ENCODE results near the gene REEP1. TPM values are rescaled to one million over a fixed set of nuclear protein-coding genes. Genes with fewer than 3 reads are reported as not detected.

REEP1 gene
- total and polyA plus RNA-seq, 8 donors: 1.4 to 7.0 (median 4.0) TPM

GRCh38 chr2:86233436-86233835 lies 104.0 kb downstream of the REEP1 start:
- 73 to 76% methylated on average over 4 of the region's 4 CpGs for WGBS, 2 donors
- Histone ChIP-seq H3K27ac (no peak overlapping the region), H3K4me3 (no peak overlapping the region), H3K27me3 (no peaks in the 10 kb centered on the region), H3K36me3 (no peaks in the 10 kb centered on the region), H3K4me1 (no peaks in the 10 kb centered on the region), H3K9me3 (no peaks in the 10 kb centered on the region)
- no peak for FAIRE-seq
- TF ChIP-seq, protein P1, sequence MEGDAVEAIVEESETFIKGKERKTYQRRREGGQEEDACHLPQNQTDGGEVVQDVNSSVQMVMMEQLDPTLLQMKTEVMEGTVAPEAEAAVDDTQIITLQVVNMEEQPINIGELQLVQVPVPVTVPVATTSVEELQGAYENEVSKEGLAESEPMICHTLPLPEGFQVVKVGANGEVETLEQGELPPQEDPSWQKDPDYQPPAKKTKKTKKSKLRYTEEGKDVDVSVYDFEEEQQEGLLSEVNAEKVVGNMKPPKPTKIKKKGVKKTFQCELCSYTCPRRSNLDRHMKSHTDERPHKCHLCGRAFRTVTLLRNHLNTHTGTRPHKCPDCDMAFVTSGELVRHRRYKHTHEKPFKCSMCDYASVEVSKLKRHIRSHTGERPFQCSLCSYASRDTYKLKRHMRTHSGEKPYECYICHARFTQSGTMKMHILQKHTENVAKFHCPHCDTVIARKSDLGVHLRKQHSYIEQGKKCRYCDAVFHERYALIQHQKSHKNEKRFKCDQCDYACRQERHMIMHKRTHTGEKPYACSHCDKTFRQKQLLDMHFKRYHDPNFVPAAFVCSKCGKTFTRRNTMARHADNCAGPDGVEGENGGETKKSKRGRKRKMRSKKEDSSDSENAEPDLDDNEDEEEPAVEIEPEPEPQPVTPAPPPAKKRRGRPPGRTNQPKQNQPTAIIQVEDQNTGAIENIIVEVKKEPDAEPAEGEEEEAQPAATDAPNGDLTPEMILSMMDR (IDR thresholded peaks at IDR 0.05): no peak
- no peak for ATAC-seq
- intact Hi-C loops (cut with DNase I): no loop called here
- no peak for DNase-seq

DNA sequence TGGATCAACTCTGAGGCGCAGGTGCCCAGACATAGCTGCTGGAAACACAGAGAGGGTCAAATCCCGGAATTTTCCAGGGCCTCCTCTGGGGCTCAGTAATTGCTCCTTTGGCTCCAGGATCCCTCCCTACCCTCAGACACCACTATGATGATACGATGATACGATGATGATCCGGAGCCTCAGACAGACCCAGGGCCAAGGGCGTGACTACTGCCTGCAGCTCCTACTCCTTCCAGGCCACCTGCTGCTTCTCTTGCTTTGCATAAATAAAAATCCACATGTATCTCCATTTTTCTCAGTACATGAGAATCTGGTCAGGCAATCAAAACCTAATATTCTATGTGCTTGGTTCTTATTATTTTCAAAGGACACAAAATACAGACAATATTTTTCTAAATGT lies 104.5 kb downstream of the REEP1 start:
- FAIRE-seq (no peak), ATAC-seq (no peak), DNase-seq (no peak)
- H3K9me3 ChIP-seq: no peaks in the 10 kb centered on the region
- intact Hi-C loops (cut with DNase I): no loop called here
- no peak overlapping the region for H3K27ac ChIP-seq
- H3K27me3 ChIP-seq: no peaks in the 10 kb centered on the region
- TF ChIP-seq, protein P1 (IDR thresholded peaks at IDR 0.05): no peak
- H3K4me3 ChIP-seq: no peak overlapping the region
- 94 to 98% methylated on average over 6 of the region's 6 CpGs for WGBS, 2 donors
- H3K36me3 ChIP-seq: no peaks in the 10 kb centered on the region
- H3K4me1 ChIP-seq: no peaks in the 10 kb centered on the region

DNA sequence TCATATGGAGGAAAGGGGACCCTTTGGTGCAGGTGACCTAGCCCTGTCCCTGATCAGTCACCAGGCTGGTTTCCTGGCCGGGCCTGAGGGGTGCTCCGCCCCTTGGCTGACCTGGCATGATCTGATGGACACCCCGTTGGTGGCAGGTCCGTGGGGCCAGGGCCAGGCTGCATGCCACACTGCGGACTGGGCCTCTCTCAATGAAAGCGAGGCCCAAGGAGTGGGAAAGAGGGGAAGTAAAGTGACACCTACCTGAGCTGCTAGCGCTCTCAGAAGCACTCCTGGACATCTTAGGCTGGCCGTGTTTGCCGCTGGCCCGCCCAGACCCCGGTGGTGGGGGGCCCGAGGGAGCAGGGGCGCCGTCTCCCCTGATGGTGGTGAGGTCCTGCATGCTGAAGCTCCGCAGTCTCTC lies 105.0 kb downstream of the REEP1 start:
- no peaks in the 10 kb centered on the region for H3K36me3 ChIP-seq
- H3K4me3 ChIP-seq: no peak overlapping the region
- TF ChIP-seq, protein P1 (IDR thresholded peaks at IDR 0.05): no peak
- intact Hi-C loops (cut with DNase I): no loop called here
- no peak for FAIRE-seq
- H3K27me3 ChIP-seq: no peaks in the 10 kb centered on the region
- no peaks in the 10 kb centered on the region for H3K4me1 ChIP-seq
- no peaks in the 10 kb centered on the region for H3K9me3 ChIP-seq
- no peak for ATAC-seq
- no peak for DNase-seq
- H3K27ac ChIP-seq: no peak overlapping the region
- 84 to 92% methylated on average over 15 of the region's 15 CpGs for WGBS, 2 donors

GRCh38 chr2:86231680-86232372 lies 105.6 kb downstream of the REEP1 start:
- FAIRE-seq (no peak), DNase-seq (no peak), ATAC-seq (no peak)
- H3K4me3 ChIP-seq: no peak overlapping the region
- H3K36me3 ChIP-seq: no peaks in the 10 kb centered on the region
- no peak overlapping the region for H3K27ac ChIP-seq
- H3K27me3 ChIP-seq: no peaks in the 10 kb centered on the region
- WGBS, 2 donors: 88 to 92% methylated on average over 13 of the region's 13 CpGs
- TF ChIP-seq, protein P1 (IDR thresholded peaks at IDR 0.05): no peak
- H3K9me3 ChIP-seq: no peaks in the 10 kb centered on the region
- intact Hi-C loops (cut with DNase I): no loop called here
- H3K4me1 ChIP-seq: no peaks in the 10 kb centered on the region

GRCh38 chr2:86230961-86231360 lies 106.5 kb downstream of the REEP1 start:
- H3K4me1 ChIP-seq: no peaks in the 10 kb centered on the region
- 79 to 80% methylated on average over 5 of the region's 5 CpGs for WGBS, 2 donors
- intact Hi-C loops (cut with DNase I): no loop called here
- H3K27me3 ChIP-seq: no peaks in the 10 kb centered on the region
- TF ChIP-seq, protein P1 (IDR thresholded peaks at IDR 0.05): no peak
- no peak for ATAC-seq
- H3K4me3 ChIP-seq: no peak overlapping the region
- no peak for FAIRE-seq
- no peak overlapping the region for H3K27ac ChIP-seq
- no peak for DNase-seq
- H3K36me3 ChIP-seq: no peaks in the 10 kb centered on the region
- no peaks in the 10 kb centered on the region for H3K9me3 ChIP-seq

All from pancreas (tissue), 10 donors.